Thoracic aorta (tissue), 2 donors: ENCODE measurements around the gene NACA2. TPM values are rescaled to one million over a fixed set of nuclear protein-coding genes. Genes with fewer than 3 reads are reported as not detected.

Experiments used
- ATAC-seq: fragments of 150-250 bp; one replicate; pipeline ENCODE4 v1.8.0; 2017; ENCODE audit warnings: low read depth; ENCODE audit not compliant: insufficient number of reproducible peaks, low FRiP score
- DNase-seq: peaks from one replicate; pipeline ENCODE4 v3.0.0-alpha.2; 2020; ENCODE audit warnings: low spot score
- H3K27ac ChIP-seq, 2 donors: fragments of 200-600 bp; sonication (generic); 1 replicate in 1 of 2; 2 replicates in 1 of 2; pipeline ENCODE4 v1.5.1; 2016; ENCODE audit warnings: mild to moderate bottlenecking in 2 of 2, moderate library complexity in 2 of 2
- H3K27me3 ChIP-seq: fragments of 200-600 bp; sonication (generic); replicated peaks from 2 replicates; pipeline ENCODE4 v1.6.0; 2016; ENCODE audit warnings: mild to moderate bottlenecking; ENCODE audit not compliant: insufficient read depth
- H3K36me3 ChIP-seq: fragments of 200-600 bp; sonication (generic); one replicate; pipeline ENCODE4 v1.5.1; 2016
- H3K4me1 ChIP-seq, 2 donors: fragments of 200-600 bp; sonication (generic); 1 replicate in 1 of 2; 2 replicates in 1 of 2; pipeline versions ENCODE4 v1.5.1 to v1.6.0; 2016; ENCODE audit warnings: low read depth in 2 of 2, mild to moderate bottlenecking in 1 of 2; ENCODE audit not compliant: control insufficient read depth in 1 of 2
- H3K4me3 ChIP-seq: fragments of 200-600 bp; sonication (generic); 2 replicates; pipeline ENCODE4 v1.5.1; 2016; ENCODE audit warnings: mild to moderate bottlenecking
- H3K9me3 ChIP-seq: fragments of 200-600 bp; sonication (generic); 2 replicates; pipeline ENCODE4 v1.5.1; 2016
- total RNA-seq, 2 donors: library from RNA; depleted of rRNA; stranded (reverse); fragments of >200 nt; gene quantifications; one replicate each; pipeline versions ENCODE4 v1.1.0 to v1.2.3, GENCODE V29; 2016
- TF ChIP-seq, protein P1 (sequence below): fragments of 200-600 bp; sonication (generic); IDR thresholded peaks from one replicate; pipeline ENCODE4 v1.5.1; 2019; ENCODE audit warnings: antibody characterized with exemption

NACA2 gene
- total RNA-seq, 2 donors from 2014 or later, result not detected

DNA sequence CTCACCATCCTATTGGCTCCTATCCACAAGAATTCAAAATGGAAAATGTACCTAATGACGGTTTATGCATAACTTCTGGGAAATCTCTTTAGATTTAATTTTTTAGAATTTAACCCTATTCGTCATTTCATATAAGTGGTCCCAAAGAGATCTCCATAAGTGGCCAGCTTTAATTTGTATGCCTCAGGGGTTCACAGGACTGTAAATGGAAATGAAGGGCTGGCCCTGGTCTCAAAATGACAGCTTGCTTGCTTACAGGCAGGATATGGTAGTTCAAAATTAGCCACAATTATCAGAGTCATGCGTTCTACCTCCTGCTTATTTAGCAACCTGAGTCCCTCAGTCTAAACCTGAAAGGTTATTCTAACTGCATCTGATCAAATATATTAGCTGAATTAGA lies 6.6 kb upstream of the NACA2 start:
- Histone ChIP-seq H3K4me3 (no peak overlapping the region), H3K4me1 (no peaks in the 10 kb centered on the region), H3K27ac (no peak overlapping the region), H3K36me3 (no peaks in the 10 kb centered on the region), H3K9me3 (no peaks in the 10 kb centered on the region), H3K27me3 (no peaks in the 10 kb centered on the region)
- no peak for DNase-seq
- ATAC-seq, result no peak
- TF ChIP-seq, protein P1, sequence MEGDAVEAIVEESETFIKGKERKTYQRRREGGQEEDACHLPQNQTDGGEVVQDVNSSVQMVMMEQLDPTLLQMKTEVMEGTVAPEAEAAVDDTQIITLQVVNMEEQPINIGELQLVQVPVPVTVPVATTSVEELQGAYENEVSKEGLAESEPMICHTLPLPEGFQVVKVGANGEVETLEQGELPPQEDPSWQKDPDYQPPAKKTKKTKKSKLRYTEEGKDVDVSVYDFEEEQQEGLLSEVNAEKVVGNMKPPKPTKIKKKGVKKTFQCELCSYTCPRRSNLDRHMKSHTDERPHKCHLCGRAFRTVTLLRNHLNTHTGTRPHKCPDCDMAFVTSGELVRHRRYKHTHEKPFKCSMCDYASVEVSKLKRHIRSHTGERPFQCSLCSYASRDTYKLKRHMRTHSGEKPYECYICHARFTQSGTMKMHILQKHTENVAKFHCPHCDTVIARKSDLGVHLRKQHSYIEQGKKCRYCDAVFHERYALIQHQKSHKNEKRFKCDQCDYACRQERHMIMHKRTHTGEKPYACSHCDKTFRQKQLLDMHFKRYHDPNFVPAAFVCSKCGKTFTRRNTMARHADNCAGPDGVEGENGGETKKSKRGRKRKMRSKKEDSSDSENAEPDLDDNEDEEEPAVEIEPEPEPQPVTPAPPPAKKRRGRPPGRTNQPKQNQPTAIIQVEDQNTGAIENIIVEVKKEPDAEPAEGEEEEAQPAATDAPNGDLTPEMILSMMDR, result no peak

DNA sequence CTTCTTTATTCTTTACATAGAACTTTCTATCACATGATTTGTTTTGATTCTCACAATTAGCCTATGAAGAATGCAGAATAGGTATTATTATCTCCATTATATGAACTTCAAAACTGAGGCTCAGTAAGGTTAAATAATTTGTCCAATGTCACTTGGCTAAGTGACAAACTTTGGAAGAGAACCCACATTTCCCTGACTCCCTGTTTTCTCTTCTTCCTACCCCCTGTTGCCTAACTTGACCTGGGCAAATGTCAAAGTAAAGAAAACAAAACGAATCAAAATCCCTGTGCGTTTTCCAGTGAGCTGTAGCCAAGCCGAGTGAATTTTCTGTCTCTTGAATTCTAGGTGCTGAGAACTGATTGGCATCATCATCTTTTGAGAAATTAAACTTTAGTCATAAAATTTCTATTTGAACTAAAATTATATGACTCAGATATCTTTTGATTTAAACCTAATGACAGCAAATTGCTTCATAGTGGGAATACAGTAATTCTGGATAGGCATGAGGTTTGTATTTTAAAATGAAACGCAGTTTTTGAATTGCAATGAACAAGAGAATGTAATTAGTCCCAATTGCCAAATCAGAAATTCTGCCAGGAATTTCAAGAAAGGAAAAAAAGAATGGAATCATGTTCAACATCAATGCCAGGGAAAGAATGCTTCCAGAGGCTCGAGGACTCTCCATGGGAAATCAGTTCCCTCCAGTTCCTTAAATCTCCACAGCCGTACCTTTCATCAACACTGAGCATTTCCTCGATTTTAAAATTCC lies 4.6 kb upstream of the NACA2 start:
- H3K36me3 ChIP-seq, result no peaks in the 10 kb centered on the region
- DNase-seq, result no peak
- TF ChIP-seq, protein P1, result no peak

DNA sequence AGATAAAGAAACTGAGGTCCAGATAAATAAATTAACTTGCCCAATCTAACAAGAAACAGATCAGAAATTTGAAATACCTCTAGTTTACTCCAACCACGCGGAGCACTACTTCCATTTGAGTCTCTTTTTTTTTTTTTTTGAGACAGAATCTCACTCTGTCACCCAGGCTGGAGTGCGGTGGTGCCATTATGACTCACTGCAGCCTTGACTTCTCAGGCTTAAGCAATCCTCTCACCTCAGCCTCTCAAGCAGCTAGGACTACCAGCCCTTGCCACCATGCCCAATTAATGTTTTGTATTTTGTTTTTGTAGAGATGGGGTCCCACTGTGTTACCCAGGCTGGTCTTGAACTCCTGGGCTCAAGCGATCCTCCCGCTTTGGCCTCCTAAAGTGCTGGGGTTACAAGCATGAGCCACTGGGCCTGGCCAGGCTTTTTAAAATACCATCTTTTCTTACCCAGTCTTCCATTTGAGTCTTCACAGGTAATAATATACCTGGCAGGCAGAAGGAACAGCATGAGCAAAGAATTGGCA lies 3.3 kb upstream of the NACA2 start:
- Histone ChIP-seq H3K4me3 (no peak overlapping the region), H3K27ac (no peak overlapping the region), H3K27me3 (no peaks in the 10 kb centered on the region), H3K9me3 (no peaks in the 10 kb centered on the region), H3K4me1 (no peaks in the 10 kb centered on the region), H3K36me3 (no peaks in the 10 kb centered on the region)
- no peak for ATAC-seq
- DNase-seq, result no peak
- TF ChIP-seq, protein P1, result no peak

More for the DNA sequence above, 4.6 kb upstream of the NACA2 start:
- no peaks in the 10 kb centered on the region for H3K9me3 ChIP-seq
- ATAC-seq, result no peak
- H3K27me3 ChIP-seq, result no peaks in the 10 kb centered on the region
- H3K4me1 ChIP-seq, result no peaks in the 10 kb centered on the region
- H3K27ac ChIP-seq, result no peak overlapping the region
- no peak overlapping the region for H3K4me3 ChIP-seq

DNA sequence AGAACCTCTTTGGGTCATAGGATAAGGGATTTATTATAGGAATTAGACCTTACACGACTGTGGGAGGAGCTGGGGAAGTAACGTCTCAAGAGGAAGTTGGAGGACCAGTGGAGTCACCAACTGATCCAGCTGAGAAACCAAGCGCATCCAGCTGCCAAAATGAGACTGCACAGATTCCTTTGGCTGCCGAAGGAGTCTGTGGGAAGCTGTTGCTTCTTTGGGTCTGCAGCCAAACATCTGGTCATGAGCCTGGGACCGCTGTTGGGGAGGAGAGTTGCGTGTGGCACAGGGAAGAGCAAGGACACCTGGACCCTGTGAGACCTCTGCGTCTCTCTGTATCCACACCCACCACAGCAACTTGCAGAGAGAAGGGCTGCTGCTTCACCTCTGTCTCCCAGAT lies 2.4 kb upstream of the NACA2 start:
- no peak for ATAC-seq
- no peak for DNase-seq
- TF ChIP-seq, protein P1, result no peak
- Histone ChIP-seq H3K36me3 (no peaks in the 10 kb centered on the region), H3K4me1 (no peaks in the 10 kb centered on the region), H3K4me3 (no peak overlapping the region), H3K27ac (no peak overlapping the region), H3K9me3 (no peaks in the 10 kb centered on the region), H3K27me3 (no peaks in the 10 kb centered on the region)

DNA sequence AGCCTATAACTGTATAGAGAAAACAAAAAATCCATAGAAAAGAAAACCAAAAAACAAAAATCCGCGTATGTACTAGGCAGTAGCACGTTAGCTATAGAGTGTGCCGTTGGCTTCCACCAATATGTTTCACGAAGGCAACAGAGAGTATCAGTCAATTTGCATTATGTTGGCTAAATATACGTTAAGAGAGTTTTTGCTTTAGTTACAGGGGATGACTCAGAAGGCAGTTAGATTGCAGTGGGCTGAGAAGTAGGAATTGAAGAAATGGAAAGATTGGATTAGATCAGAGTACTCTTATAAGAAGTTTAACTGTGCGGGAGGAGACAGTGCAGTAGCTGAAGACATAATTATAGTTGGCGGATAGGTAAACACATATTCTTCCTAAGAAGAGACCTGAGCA lies 911 bp upstream of the NACA2 start:
- ATAC-seq, result no peak
- H3K27me3 ChIP-seq, result no peaks in the 10 kb centered on the region
- no peaks in the 10 kb centered on the region for H3K9me3 ChIP-seq
- H3K4me1 ChIP-seq, result no peaks in the 10 kb centered on the region
- no peak overlapping the region for H3K4me3 ChIP-seq
- no peak overlapping the region for H3K27ac ChIP-seq
- DNase-seq, result no peak
- TF ChIP-seq, protein P1, result no peak
- H3K36me3 ChIP-seq, result no peaks in the 10 kb centered on the region
